DND-41 (cell line): Measurements from ENCODE around the gene FUT9.

Experiments used
- ATAC-seq: fragments of 200-7000 bp; cut with Tn5 transposase; 3 replicates; pipeline ENCODE4 v1.9.1; 2021; ENCODE audit warnings: low read depth; ENCODE audit not compliant: insufficient read depth
- DNase-seq: peaks from one replicate; pipeline ENCODE4 v3.0.0-alpha.2; 2020
- H2AFZ ChIP-seq: 2 replicates; pipeline ENCODE4 v1.6.0; 2012; ENCODE audit warnings: low read depth, low read length
- H3K27ac ChIP-seq: 2 replicates; pipeline ENCODE4 v1.5.1; 2012; ENCODE audit warnings: low read length, inconsistent platforms
- H3K27me3 ChIP-seq: fragments of 200-600 bp; sonication (generic); 2 replicates; pipeline ENCODE4 v1.6.0; 2012; ENCODE audit warnings: low read length, mild to moderate bottlenecking, inconsistent platforms; ENCODE audit not compliant: insufficient read depth, poor library complexity
- H3K36me3 ChIP-seq: 2 replicates; pipeline ENCODE4 v1.5.1; 2012; ENCODE audit warnings: low read length, inconsistent platforms; ENCODE audit not compliant: insufficient read depth
- H3K4me1 ChIP-seq: 2 replicates; pipeline ENCODE4 v1.5.1; 2012; ENCODE audit warnings: mild to moderate bottlenecking, low read length; ENCODE audit not compliant: insufficient read depth
- H3K4me2 ChIP-seq: 2 replicates; pipeline ENCODE4 v1.6.0; 2012; ENCODE audit warnings: mild to moderate bottlenecking, moderate library complexity, low read length, inconsistent platforms; ENCODE audit not compliant: insufficient read depth
- H3K4me3 ChIP-seq, 2 experiments: fragments of 200-600 bp in 1 of 2; shearing (Covaris generic) in 1 of 2; 2 replicates each; pipeline ENCODE4 v1.5.1; 2012 to 2016; ENCODE audit warnings: inconsistent platforms in 2 of 2, low read length in 2 of 2, mild to moderate bottlenecking in 2 of 2, low read depth in 1 of 2, moderate library complexity in 1 of 2
- H3K79me2 ChIP-seq: 2 replicates; pipeline ENCODE4 v1.6.0; 2012; ENCODE audit warnings: low read length, inconsistent platforms; ENCODE audit not compliant: insufficient read depth
- H3K9ac ChIP-seq: 2 replicates; pipeline ENCODE4 v1.6.0; 2012; ENCODE audit warnings: low read depth, mild to moderate bottlenecking, inconsistent platforms, low read length, moderate library complexity
- H3K9me3 ChIP-seq: 2 replicates; pipeline ENCODE4 v1.5.1; 2012; ENCODE audit warnings: low read length, moderate library complexity, mild to moderate bottlenecking, inconsistent platforms; ENCODE audit not compliant: insufficient read depth, severe bottlenecking
- H4K20me1 ChIP-seq: 2 replicates; pipeline ENCODE4 v1.6.0; 2012; ENCODE audit warnings: low read length; ENCODE audit not compliant: insufficient read depth
- CTCF ChIP-seq: IDR thresholded peaks from 2 replicates; pipeline ENCODE4 v1.5.1; 2012; ENCODE audit warnings: borderline replicate concordance, low read length, moderate library complexity, mild to moderate bottlenecking; ENCODE audit not compliant: poor library complexity, severe bottlenecking; ENCODE audit errors: extremely low read depth
- EZH2 ChIP-seq: IDR thresholded peaks from 3 replicates; pipeline ENCODE4 v1.6.1; 2012; ENCODE audit warnings: borderline replicate concordance, low read depth, mild to moderate bottlenecking, moderate library complexity, low read length, inconsistent platforms; ENCODE audit not compliant: severe bottlenecking

The FUT9 gene

GRCh38 chr6:96202571-96202970, 186.8 kb downstream of the FUT9 start:
- Histone ChIP-seq H3K4me1 (no peaks in the 10 kb centered on the region), H3K4me3 (no peak overlapping the region), H2AFZ (no peak overlapping the region), H3K79me2 (no peaks in the 10 kb centered on the region), H3K27ac (no peak overlapping the region), H4K20me1 (no peaks in the 10 kb centered on the region), H3K9me3 (no peaks in the 10 kb centered on the region), H3K36me3 (no peaks in the 10 kb centered on the region), H3K9ac (no peak overlapping the region), H3K27me3 (no peaks in the 10 kb centered on the region), H3K4me2 (no peak overlapping the region)
- ATAC-seq, result no peak
- DNase-seq, result no peak
- no peak for TF ChIP-seq CTCF
- TF ChIP-seq EZH2, result no peak

- H4K20me1 ChIP-seq, result no peaks in the 10 kb centered on the region
- ATAC-seq (no peak), DNase-seq (no peak)
- TF ChIP-seq CTCF, result no peak
- TF ChIP-seq EZH2, result no peak
- H3K4me3 ChIP-seq, result no peak overlapping the region
- H3K9ac ChIP-seq, result no peak overlapping the region
- no peak overlapping the region for H3K27ac ChIP-seq
- H3K4me2 ChIP-seq, result no peak overlapping the region
- no peaks in the 10 kb centered on the region for H3K27me3 ChIP-seq
- H3K4me1 ChIP-seq, result no peaks in the 10 kb centered on the region
- no peaks in the 10 kb centered on the region for H3K36me3 ChIP-seq
- no peaks in the 10 kb centered on the region for H3K9me3 ChIP-seq
- no peak overlapping the region for H2AFZ ChIP-seq
- H3K79me2 ChIP-seq, result no peaks in the 10 kb centered on the region
Observed at GRCh38 chr6:96211341-96211740, 195.6 kb downstream of the FUT9 start.

GRCh38 chr6:96212066-96212465, 196.3 kb downstream of the FUT9 start:
- Histone ChIP-seq H4K20me1 (no peaks in the 10 kb centered on the region), H2AFZ (no peak overlapping the region), H3K27me3 (no peaks in the 10 kb centered on the region), H3K9ac (no peak overlapping the region), H3K27ac (no peak overlapping the region), H3K9me3 (no peaks in the 10 kb centered on the region), H3K4me1 (no peaks in the 10 kb centered on the region), H3K4me2 (no peak overlapping the region), H3K79me2 (no peaks in the 10 kb centered on the region), H3K36me3 (no peaks in the 10 kb centered on the region), H3K4me3 (no peak overlapping the region)
- no peak for TF ChIP-seq CTCF
- no peak for TF ChIP-seq EZH2
- ATAC-seq, result no peak
- no peak for DNase-seq

- no peaks in the 10 kb centered on the region for H3K36me3 ChIP-seq
- no peak overlapping the region for H3K4me3 ChIP-seq
- H3K27ac ChIP-seq, result no peak overlapping the region
- no peaks in the 10 kb centered on the region for H4K20me1 ChIP-seq
- no peaks in the 10 kb centered on the region for H3K9me3 ChIP-seq
- DNase-seq, result no peak
- H3K4me1 ChIP-seq, result no peaks in the 10 kb centered on the region
- H3K9ac ChIP-seq, result no peak overlapping the region
- H3K4me2 ChIP-seq, result no peak overlapping the region
- H2AFZ ChIP-seq, result no peak overlapping the region
- H3K27me3 ChIP-seq, result no peaks in the 10 kb centered on the region
- no peak for TF ChIP-seq CTCF
- no peak for TF ChIP-seq EZH2
- no peaks in the 10 kb centered on the region for H3K79me2 ChIP-seq
- ATAC-seq, result no peak
Observed at GRCh38 chr6:96213784-96214183, 198.0 kb downstream of the FUT9 start.
